ENCODE data around the gene PCSK6.
"Not testable (repeated sequence)": the region's sequence is repeated elsewhere in the genome, so short reads cannot be mapped to it uniquely, and the experiment has no call there.

The PCSK6 gene

GRCh38 chr15:101428758-101429157, 60.7 kb downstream of the PCSK6 start:
- DNase-seq = no peak

DNA sequence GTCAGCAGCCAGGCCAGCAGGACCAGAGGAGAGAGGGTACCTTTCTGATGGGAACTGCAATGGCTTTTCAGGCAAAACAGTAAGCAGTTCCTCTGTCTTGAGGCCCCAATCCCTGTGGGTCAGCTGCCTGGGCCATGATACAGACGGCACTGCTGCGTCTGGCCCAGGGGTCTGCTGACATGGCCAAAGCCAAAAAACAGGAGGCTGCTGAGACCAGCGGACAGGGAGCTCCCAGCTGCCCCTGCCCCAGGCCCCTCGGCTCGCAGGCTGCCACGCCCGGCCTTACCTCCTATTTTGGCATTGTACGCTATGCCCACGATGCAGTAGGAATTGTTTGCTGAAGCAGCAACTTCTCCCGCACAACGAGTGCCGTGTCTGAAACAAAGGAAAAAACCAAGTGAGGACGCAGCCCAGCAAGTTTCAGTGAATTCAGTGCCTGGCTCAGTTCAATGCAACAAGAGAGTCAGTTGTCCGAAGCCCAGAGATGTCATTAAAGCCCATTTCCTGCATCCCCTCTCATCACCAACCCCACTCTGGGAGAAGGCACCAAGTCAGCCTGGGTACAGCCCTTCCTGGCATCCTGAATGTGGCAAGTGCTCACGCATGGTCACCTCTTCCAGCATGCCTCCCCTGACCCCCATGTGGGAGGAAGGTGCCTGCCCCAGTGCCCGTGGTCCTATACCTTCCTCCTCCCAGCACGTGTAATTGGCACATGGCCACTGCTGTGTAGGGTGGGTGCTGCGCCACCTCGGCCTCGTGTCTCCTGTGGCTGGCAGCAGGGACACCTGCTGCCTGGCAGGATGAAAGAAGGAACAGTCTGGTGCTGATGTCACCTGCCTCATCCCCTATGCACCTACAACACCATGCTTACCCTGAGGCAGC, 61.7 kb downstream of the PCSK6 start:
- no peak for DNase-seq

- no peak for DNase-seq
Measured at GRCh38 chr15:101426761-101427333, 62.7 kb downstream of the PCSK6 start.

- DNase-seq = no peak
Measured at GRCh38 chr15:101425787-101426365, 63.6 kb downstream of the PCSK6 start.

GRCh38 chr15:101424984-101425383, 64.5 kb downstream of the PCSK6 start:
- no peak for DNase-seq

DNA sequence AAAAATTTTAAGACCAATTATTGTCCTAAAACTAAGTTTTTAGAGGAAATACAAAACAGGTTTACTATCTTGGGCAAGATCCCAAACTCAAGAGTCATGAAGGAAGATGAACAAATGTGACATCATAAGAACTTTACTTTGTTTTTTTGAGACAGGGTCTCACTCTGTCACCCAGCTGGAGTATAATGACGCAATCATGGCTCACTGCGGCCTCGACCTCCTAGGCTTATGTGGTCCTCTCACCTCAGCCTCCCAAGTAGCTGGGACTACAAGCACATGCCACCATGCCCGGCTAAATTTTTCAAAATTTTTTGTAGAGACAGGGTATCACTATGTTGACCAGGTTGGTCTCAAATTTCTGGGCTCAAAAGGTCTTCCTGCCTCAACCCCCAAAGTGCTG, 69.3 kb downstream of the PCSK6 start:
- no peak for DNase-seq

DNA sequence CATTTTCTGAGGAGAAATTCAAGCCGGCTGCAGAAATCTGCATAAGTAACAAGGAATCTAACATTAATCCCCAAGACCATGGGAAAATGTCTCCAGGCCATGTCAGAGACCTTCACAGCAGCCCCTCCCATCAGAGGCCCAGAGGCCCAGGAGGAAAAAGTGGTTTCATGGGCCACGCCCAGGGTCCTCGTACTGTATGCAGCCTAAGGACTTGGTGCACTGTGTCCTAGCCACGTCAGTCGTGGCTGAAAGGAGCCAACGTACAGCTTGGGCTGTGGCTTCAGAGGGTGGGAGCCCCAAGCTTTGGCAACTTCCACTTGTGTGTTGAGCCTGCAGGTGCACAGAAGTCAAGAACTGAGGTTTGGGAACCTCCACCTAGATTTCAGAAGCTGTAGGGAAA, 73.0 kb downstream of the PCSK6 start:
- not testable (repeated sequence) for DNase-seq

- DNase-seq = no peak
Measured at GRCh38 chr15:101413239-101413638, 76.3 kb downstream of the PCSK6 start.

DNA sequence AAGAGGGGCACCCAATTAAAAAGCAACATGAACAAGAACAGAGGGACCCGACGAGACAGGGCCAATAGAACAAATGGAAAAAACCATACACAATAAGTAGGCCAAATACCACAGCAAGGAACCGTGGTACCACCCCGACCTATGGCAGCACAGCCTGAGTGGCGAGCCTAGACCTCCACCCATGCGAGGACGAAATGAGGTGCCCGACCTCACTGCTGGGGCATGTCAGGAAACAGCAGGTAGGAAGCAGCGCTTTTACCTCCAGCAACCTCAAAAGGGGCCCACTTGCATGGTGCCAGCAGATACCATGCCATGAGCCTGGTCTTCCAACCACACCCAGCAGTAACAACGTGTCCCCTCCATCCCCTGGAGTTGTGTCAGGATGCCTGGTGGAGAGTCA, 77.9 kb downstream of the PCSK6 start:
- DNase-seq = no peak

- no peak for DNase-seq
Measured at GRCh38 chr15:101411085-101411484, 78.4 kb downstream of the PCSK6 start.

DNA sequence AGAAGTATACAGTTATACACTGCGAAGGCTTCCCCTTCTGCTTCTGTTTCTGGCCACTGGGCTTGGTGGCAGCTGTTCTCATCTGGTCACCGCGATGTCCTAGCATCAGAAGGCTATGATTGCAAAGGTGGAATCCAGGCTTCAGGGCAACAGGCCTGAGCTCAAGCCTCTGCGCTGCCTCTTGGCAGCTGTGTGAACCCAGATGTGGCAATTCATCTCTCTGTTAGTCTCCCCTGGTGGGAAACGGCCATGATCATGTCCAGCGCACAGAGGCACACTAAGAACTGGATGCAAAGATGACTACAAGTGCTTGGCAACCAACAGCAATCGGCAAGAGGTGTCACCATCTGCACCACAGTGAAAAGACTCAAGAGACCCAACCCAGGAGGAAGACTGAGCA, 78.9 kb downstream of the PCSK6 start:
- DNase-seq = no peak

GRCh38 chr15:101409621-101410020, 79.9 kb downstream of the PCSK6 start:
- no peak for DNase-seq

DNA sequence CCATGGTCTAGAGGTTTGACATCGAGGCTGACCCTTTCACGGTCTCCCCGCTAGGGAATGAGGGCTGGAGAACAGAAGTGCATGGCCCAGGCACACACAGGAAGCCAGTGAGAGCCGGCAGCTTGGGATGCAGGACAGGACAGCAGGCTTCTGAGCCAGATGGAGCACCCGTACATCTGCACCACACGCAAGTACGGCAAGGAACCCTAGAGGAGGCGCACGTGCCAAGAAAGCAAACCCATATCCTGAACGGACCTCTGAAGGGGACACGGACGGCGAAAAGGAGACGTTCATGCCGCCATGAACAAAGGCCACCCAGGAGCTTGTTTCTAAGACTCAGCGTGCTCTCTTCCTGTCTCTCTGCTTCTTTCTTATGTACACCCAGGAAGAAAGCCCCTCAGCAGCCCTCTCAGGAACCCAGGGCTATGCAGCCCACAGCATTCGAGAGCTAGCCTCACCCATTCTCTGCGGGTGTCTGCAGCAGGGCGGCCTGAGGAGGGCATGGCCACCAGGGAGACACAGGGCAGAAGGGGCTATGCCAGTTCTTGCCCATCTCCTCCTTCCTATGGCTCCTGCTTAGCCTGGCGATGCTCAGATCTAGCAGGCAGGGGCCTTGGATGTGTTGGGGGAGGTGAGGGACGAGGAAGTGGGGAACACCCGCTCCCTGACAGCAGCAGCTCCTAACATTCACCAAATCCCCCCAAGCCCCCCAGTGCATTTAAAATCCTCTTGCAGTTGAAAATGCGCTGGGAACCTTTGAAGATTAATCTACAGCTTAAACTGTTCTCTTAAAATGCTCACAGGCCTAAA, 81.3 kb downstream of the PCSK6 start:
- no peak for DNase-seq

GRCh38 chr15:101407439-101407838, 82.1 kb downstream of the PCSK6 start:
- DNase-seq = no peak

GRCh38 chr15:101406526-101407195, 82.8 kb downstream of the PCSK6 start:
- DNase-seq = no peak

GRCh38 chr15:101406036-101406435, 83.5 kb downstream of the PCSK6 start:
- no peak for DNase-seq

DNA sequence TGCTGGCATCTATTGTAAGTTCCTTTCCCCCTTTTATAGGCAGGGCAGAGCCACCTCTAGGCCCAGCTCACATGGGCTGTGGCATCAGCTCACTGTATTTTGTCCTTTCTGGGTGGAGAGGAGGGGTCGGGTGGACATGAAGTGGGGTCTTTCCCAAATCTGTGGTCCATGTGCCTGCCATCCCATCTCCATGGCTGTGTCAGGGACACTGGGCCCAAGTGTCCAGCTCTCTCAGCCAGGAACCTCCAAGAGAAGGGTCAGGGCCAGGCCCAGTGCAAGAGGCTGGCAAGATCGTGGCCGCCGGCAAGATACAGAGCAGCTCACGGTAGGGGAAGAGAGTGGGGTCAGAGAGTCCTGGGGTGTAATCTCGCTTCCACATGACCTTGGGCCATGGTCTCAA, 85.3 kb downstream of the PCSK6 start:
- no peak for DNase-seq

- DNase-seq = not testable (repeated sequence)
Measured at GRCh38 chr15:101402883-101403282, 86.6 kb downstream of the PCSK6 start.

DNA sequence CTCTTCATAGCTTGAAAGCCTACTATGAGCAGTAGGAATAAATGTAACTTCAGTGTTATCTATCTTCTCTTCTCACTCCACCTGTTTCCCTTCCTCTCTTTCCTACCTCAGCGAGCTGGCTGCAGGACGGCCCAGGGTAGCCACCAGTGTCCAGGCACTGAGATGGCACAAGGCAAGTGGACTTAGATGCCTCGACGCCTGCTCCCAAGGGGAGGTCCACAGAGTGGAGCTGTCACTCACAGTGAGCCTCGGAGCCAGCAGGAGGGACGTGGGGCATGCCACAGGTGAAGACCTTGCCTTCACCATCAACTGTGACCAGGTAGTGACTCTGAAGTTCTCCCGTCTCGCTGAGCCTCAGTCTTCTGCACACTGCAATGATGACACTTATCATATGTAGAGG, 88.2 kb downstream of the PCSK6 start:
- no peak for DNase-seq

DNA sequence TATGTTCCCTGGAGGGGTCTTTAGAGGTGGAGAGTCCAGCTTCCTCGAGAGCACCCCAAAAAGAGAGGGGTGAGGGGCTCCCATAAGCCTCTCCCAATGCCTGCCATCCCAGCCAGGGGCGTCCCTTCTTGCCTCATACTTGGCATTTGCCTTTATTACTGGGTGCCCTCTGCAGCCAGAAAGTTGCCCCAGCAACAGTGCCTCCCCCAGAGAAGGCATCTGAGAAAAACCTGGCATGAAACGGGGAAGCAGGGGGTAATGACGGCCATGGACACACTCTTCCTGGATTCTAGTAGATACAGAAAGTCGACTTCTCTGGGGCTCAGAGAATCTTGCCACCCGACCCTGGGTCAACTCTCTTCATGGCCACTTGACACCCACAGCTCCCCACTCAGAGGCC, 90.1 kb downstream of the PCSK6 start:
- no peak for DNase-seq

DNA sequence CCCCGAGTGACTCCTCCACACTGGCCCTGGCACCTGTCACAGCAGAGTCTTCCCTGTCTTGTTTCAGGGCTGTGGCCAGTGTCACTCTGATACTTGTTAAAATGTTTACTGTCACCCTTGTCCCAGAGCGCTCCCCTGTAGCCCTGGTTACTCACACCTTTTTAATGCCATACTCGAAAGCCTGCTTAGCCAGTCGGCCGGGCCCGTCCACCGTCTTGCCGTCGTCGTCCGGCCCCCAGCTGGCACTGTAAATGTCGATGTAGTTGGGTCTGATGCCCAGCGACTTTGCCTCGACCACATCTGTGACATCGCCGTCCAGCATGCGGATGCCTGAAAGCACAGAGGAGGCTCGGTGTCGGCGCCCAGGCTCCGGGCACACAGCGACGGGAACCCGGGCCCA, 91.3 kb downstream of the PCSK6 start:
- no peak for DNase-seq

- DNase-seq = no peak
Measured at GRCh38 chr15:101397521-101398003, 91.9 kb downstream of the PCSK6 start.
